GM12872 (cell line): ENCODE measurements around the gene BCL3.

Source experiments
- TF ChIP-seq, protein P1 (sequence below): IDR thresholded peaks from 3 replicates; pipeline ENCODE4 v1.5.1; 2011; ENCODE audit warnings: low read depth, mild to moderate bottlenecking, low read length, moderate library complexity; ENCODE audit not compliant: insufficient read depth

Gene BCL3

DNA sequence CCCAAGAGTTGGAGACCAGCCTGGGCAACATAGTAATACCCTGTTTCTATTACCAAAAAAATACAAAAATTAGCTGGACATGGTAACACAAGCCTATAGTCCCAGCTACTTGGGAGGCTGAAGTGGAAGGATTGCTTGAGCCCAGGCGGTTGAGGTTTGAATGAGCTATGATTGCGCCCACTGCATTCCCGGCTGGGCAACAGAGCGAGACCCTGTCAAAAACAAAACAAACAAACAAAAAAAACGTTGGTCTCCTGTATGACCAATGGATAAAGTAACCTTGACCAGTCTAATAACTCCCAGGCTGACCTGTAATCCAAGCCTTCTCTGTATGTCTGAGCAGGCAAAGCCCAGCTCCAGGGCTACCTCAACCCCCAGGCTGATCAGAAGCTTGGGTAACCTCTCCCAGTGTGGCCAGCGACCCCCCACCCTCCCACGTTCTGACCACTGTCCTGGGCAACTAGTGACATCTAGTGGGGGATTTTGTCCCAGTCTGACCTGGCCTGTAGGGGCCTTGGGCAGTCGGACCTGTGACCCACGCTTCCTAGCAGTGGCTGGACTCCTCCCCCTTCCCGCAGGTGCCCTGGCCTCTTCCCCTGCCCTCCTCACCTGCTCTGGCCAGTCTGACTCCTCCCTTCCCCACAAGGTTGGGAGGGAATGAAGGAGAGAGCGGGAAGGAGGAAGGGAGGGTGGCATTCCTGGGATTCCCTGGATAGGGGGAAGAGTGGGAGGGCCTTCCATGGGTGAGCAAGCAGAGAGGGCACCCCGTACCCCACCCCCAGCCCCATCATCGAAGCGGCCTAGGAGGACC lies 59.3 kb downstream of the BCL3 start:
- TF ChIP-seq, protein P1, sequence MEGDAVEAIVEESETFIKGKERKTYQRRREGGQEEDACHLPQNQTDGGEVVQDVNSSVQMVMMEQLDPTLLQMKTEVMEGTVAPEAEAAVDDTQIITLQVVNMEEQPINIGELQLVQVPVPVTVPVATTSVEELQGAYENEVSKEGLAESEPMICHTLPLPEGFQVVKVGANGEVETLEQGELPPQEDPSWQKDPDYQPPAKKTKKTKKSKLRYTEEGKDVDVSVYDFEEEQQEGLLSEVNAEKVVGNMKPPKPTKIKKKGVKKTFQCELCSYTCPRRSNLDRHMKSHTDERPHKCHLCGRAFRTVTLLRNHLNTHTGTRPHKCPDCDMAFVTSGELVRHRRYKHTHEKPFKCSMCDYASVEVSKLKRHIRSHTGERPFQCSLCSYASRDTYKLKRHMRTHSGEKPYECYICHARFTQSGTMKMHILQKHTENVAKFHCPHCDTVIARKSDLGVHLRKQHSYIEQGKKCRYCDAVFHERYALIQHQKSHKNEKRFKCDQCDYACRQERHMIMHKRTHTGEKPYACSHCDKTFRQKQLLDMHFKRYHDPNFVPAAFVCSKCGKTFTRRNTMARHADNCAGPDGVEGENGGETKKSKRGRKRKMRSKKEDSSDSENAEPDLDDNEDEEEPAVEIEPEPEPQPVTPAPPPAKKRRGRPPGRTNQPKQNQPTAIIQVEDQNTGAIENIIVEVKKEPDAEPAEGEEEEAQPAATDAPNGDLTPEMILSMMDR = peak; percentile 39; the same call in 2 of the 3 replicates

DNA sequence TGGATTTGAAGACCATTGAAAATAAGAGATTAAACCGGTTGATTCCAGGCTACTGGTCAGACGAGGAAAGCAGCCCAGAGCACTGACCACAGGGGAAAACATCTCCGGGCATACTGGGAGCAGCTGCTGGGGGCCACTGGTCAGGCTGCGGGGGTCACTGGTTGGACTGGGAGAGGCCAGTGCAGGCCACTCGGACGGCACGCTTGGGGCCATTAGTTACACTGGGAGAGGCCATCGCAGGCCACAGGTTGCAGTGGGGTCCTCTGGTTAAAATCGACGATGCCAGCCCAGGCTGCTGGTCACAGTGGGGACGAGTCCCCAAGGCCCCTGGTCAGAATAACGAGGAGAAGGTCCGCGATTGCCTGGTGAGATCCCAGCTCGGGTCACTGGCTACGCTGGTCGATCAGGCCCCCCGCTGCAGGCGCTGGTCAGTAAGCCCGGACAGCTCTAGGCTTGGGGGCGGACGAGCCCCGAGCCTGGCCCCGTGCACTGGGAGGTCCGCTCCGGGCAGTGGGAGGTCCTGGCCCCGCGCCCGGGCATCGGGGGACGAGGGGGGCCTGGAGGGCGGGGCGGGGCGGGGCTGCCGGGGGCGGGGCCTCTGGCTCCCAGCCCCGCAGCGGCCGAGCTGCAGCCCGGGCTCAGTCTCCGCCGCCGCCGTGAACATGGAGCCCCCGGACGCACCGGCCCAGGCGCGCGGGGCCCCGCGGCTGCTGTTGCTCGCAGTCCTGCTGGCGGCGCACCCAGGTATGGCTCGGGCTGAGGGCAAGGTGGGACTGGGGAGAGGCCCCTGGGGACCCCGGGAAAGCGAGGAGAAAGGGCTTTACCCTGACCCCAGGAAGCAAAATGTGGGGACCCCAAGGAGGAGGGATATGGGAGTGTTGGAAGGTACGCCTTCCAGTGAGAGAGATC lies 60.2 kb downstream of the BCL3 start, which contains the start of gene BCAM:
TSS of gene BCAM (plus strand) at position 641 of the 909 bp plus-strand sequence. CDS start at position 663, 22 bp downstream.
- TF ChIP-seq, protein P1 = no peak
